SK-N-SH (cell line): ENCODE measurements around the gene HSPA9. TPM values are rescaled to one million over a fixed set of nuclear protein-coding genes. Genes with fewer than 3 reads are reported as not detected.

Source experiments
- CTCF ChIA-PET: fragments of 300-600, 350-600 bp; formaldehyde crosslinking; extraction: SDS; loops from one replicate; lab custom pipeline; 2021; lab: Yijun Ruan, JAX
- POLR2A ChIA-PET: fragments of 350-600 bp; sonication (Branson Sonifier 250); formaldehyde crosslinking; extraction: SDS; loops from one replicate; lab custom pipeline; 2020; ENCODE audit warnings: antibody characterized with exemption, inconsistent platforms; lab: Yijun Ruan, JAX
- DNase-seq: peaks from one replicate; pipeline ENCODE4 v3.0.0; 2012
- H2AFZ ChIP-seq: fragments of 200-600 bp; sonication (generic); 2 replicates; pipeline ENCODE4 v1.8.1; 2016; ENCODE audit warnings: antibody characterized with exemption, mild to moderate bottlenecking, low read depth
- H3F3A ChIP-seq: fragments of 200-600 bp; sonication (generic); replicated peaks from 2 replicates; pipeline ENCODE3; 2016; ENCODE audit warnings: antibody characterized with exemption, mild to moderate bottlenecking; ENCODE audit not compliant: insufficient read depth
- H3K27ac ChIP-seq, 2 experiments: fragments of 200-500 bp in 1 of 2; fragments of 200-600 bp in 1 of 2; sonication (Bioruptor generic) in 1 of 2; sonication (generic), shearing (Covaris generic) in 1 of 2; 2 replicates each; pipeline versions ENCODE4 v1.5.1 to v1.6.1; 2014 to 2016; ENCODE audit warnings: low read depth in 2 of 2, inconsistent platforms in 1 of 2, low read length in 1 of 2, mild to moderate bottlenecking in 1 of 2, mixed read lengths in 1 of 2
- H3K27me3 ChIP-seq: fragments of 200-600 bp; sonication (generic), shearing (Covaris generic); 2 replicates; pipeline ENCODE4 v1.6.1; 2016; ENCODE audit warnings: mixed run types; ENCODE audit not compliant: insufficient read depth
- H3K36me3 ChIP-seq, 2 experiments: fragments of 200-500 bp in 1 of 2; fragments of 200-600 bp in 1 of 2; sonication (Bioruptor generic) in 1 of 2; sonication (generic) in 1 of 2; replicated peaks in 1 of 2; 2 replicates each; pipeline versions ENCODE3 to v1.5.1; 2014 to 2016; ENCODE audit warnings: low read length in 1 of 2, mild to moderate bottlenecking in 1 of 2; ENCODE audit not compliant: insufficient read depth in 2 of 2, control insufficient read depth in 1 of 2
- H3K4me1 ChIP-seq, 2 experiments: fragments of 200-500 bp in 1 of 2; fragments of 200-600 bp in 1 of 2; sonication (Bioruptor generic) in 1 of 2; sonication (generic), shearing (Covaris generic) in 1 of 2; 2 replicates each; pipeline versions ENCODE4 v1.5.1 to v1.6.1; 2014 to 2016; ENCODE audit warnings: low read depth in 1 of 2, low read length in 1 of 2, mixed run types in 1 of 2; ENCODE audit not compliant: insufficient read depth in 2 of 2, control insufficient read depth in 1 of 2
- H3K4me2 ChIP-seq: fragments of 200-600 bp; sonication (generic), shearing (Covaris generic); 2 replicates; pipeline ENCODE4 v1.6.1; 2017; ENCODE audit warnings: mixed run types
- H3K4me3 ChIP-seq, 2 experiments: fragments of 200-500 bp in 1 of 2; fragments of 200-600 bp in 1 of 2; sonication (Bioruptor generic) in 1 of 2; sonication (generic), shearing (Covaris generic) in 1 of 2; 2 replicates each; pipeline versions ENCODE4 v1.5.1 to v1.8.1; 2014 to 2016; ENCODE audit warnings: low read depth in 2 of 2, inconsistent platforms in 1 of 2, low read length in 1 of 2, mild to moderate bottlenecking in 1 of 2, mixed read lengths in 1 of 2, moderate library complexity in 1 of 2
- H3K79me2 ChIP-seq: fragments of 200-600 bp; sonication (generic); 2 replicates; pipeline ENCODE4 v1.8.1; 2017; ENCODE audit warnings: mild to moderate bottlenecking; ENCODE audit not compliant: insufficient read depth
- H3K9ac ChIP-seq: fragments of 200-600 bp; sonication (generic); 2 replicates; pipeline ENCODE4 v1.6.1; 2017; ENCODE audit warnings: mixed run types
- H3K9me2 ChIP-seq: fragments of 200-600 bp; sonication (generic); 2 replicates; pipeline ENCODE4 v1.6.1; 2017; ENCODE audit warnings: mixed run types
- H3K9me3 ChIP-seq: fragments of 200-600 bp; sonication (generic); 2 replicates; pipeline ENCODE4 v1.6.1; 2017; ENCODE audit warnings: mixed run types, mild to moderate bottlenecking, moderate library complexity
- H4K20me1 ChIP-seq: fragments of 200-600 bp; sonication (generic); 2 replicates; pipeline ENCODE4 v1.6.1; 2017; ENCODE audit warnings: mild to moderate bottlenecking, mixed run types; ENCODE audit not compliant: insufficient read depth
- CHD2 ChIP-seq: fragments of 150-350 bp; IDR thresholded peaks from 2 replicates; pipeline ENCODE4 v1.6.1; 2018; ENCODE audit warnings: low read length; ENCODE audit not compliant: partially characterized antibody
- CTCF ChIP-seq: fragments of 200-600 bp; sonication (generic); IDR thresholded peaks from 2 replicates; pipeline ENCODE4 v1.6.1; 2017; ENCODE audit warnings: antibody characterized with exemption, mild to moderate bottlenecking, moderate library complexity
- EP300 ChIP-seq, 2 experiments: IDR thresholded peaks; 2 replicates each; pipeline versions ENCODE4 v1.4.0 to v1.6.1; 2012; ENCODE audit warnings: borderline replicate concordance in 1 of 2, low read depth in 1 of 2, low read length in 1 of 2
- EZH2phosphoT487 ChIP-seq: fragments of 200-600 bp; sonication (generic); IDR thresholded peaks from 2 replicates; pipeline ENCODE4 v1.6.1; 2017; ENCODE audit warnings: low read depth, mixed run types, mild to moderate bottlenecking, antibody characterized with exemption, moderate library complexity, borderline replicate concordance
- FOXM1 ChIP-seq: IDR thresholded peaks from 2 replicates; pipeline ENCODE4 v1.4.0; 2012; ENCODE audit warnings: low read depth, mild to moderate bottlenecking
- MEF2A ChIP-seq: IDR thresholded peaks from 2 replicates; pipeline ENCODE4 v1.4.0; 2012; ENCODE audit warnings: low read depth, borderline replicate concordance
- MXI1 ChIP-seq: IDR thresholded peaks from 2 replicates; pipeline ENCODE4 v1.6.1; 2012; ENCODE audit warnings: mild to moderate bottlenecking, low read depth, low read length, improper control_type of control experiment
- NFIC ChIP-seq: IDR thresholded peaks from 2 replicates; pipeline ENCODE4 v1.4.0; 2012; ENCODE audit warnings: borderline replicate concordance
- POLR2AphosphoS5 ChIP-seq: IDR thresholded peaks from 2 replicates; pipeline ENCODE4 v1.6.1; 2012; ENCODE audit warnings: low read depth, low read length
- RCOR1 ChIP-seq: fragments of 150-350 bp; IDR thresholded peaks from 2 replicates; pipeline ENCODE4 v1.6.1; 2017; ENCODE audit warnings: antibody characterized with exemption, low read length
- RFX5 ChIP-seq: IDR thresholded peaks from 2 replicates; pipeline ENCODE4 v1.6.1; 2012; ENCODE audit warnings: mild to moderate bottlenecking, improper control_type of control experiment, low read length
- SIN3A ChIP-seq: IDR thresholded peaks from 2 replicates; pipeline ENCODE4 v1.6.1; 2012; ENCODE audit warnings: low read depth, mild to moderate bottlenecking, low read length, moderate library complexity, borderline replicate concordance
- TCF12 ChIP-seq: IDR thresholded peaks from 2 replicates; pipeline ENCODE4 v1.4.0; 2012
- TEAD4 ChIP-seq: IDR thresholded peaks from 2 replicates; pipeline ENCODE4 v1.4.0; 2012; ENCODE audit warnings: mild to moderate bottlenecking, borderline replicate concordance; ENCODE audit not compliant: insufficient read depth
- YY1 ChIP-seq: IDR thresholded peaks from 2 replicates; pipeline ENCODE4 v1.4.0; 2012; ENCODE audit warnings: low read depth, mild to moderate bottlenecking
- ZBTB33 ChIP-seq: IDR thresholded peaks from 2 replicates; pipeline ENCODE4 v1.4.0; 2012; ENCODE audit warnings: low read depth, borderline replicate concordance
- WGBS: methylation state at CpG from one replicate; pipeline ENCODE4 v1.1.6; 2017; ENCODE audit warnings: low lambda C conversion rate; 5-methylcytosine and 5-hydroxymethylcytosine counted together
- polyA plus RNA-seq, 3 experiments: library from polyadenylated mRNA; depleted of rRNA; stranded (reverse); fragments of >200 nt; gene quantifications; 2 replicates each; pipeline ENCODE4 v1.2.3, GENCODE V29; 2012

HSPA9 gene
- polyA plus RNA-seq, 1 of the 3 experiments (the other 2 are of a cell fraction) = 153 TPM

- no peak overlapping the region for H3K9ac ChIP-seq
- H2AFZ ChIP-seq = no peak overlapping the region
- DNase-seq = no peak
- TF ChIP-seq RFX5 (no peak), CTCF (no peak), MXI1 (no peak), YY1 (no peak), EP300 (IDR thresholded peaks at IDR 0.05; ENCODE audit: borderline replicate concordance in 1 of 2, low read depth in 1 of 2, low read length in 1 of 2) (no peak), TCF12 (no peak), ZBTB33 (no peak), SIN3A (no peak), POLR2AphosphoS5 (no peak), MEF2A (no peak), NFIC (no peak), RCOR1 (no peak), FOXM1 (no peak), EZH2phosphoT487 (no peak), CHD2 (no peak), TEAD4 (no peak)
- H3K4me3 ChIP-seq = no peak overlapping the region
- no peaks in the 10 kb centered on the region for H3F3A ChIP-seq
- no peak overlapping the region for H3K27ac ChIP-seq
- H3K27me3 ChIP-seq = peaks cover 7% of the 10 kb centered on the region; the same call in 1 of the 2 replicates
- H4K20me1 ChIP-seq = no peaks in the 10 kb centered on the region
- no peaks in the 10 kb centered on the region for H3K9me2 ChIP-seq
- no peaks in the 10 kb centered on the region for H3K36me3 ChIP-seq
- H3K4me2 ChIP-seq = no peak overlapping the region
- no peaks in the 10 kb centered on the region for H3K79me2 ChIP-seq
- CTCF ChIA-PET = interaction anchor here (1.0 to 10.3 kb wide), 5 partner anchors 9 to 189 kb away, joined by 4 to 109 read pairs (median 4); no protein-coding TSS in a partner anchor
- no peaks in the 10 kb centered on the region for H3K9me3 ChIP-seq
- 80% methylated on average over 3 of the region's 3 CpGs for WGBS
- POLR2A ChIA-PET = interaction anchor here (0.6 kb wide), 1 partner anchor 30 kb away, joined by 3 read pairs; no protein-coding TSS in a partner anchor
- peaks cover 0 to 30% of the 10 kb centered on the region in 2 experiments; a peak in 1 of 4 replicates for H3K4me1 ChIP-seq
These were observed 25.2 kb upstream of the HSPA9 start for GRCh38 chr5:138600446-138600845.
